Panc1 (cell line): ENCODE measurements around the gene PCED1B. TPM values are rescaled to one million over a fixed set of nuclear protein-coding genes. Genes with fewer than 3 reads are reported as not detected.

ENCODE experiments used
- ATAC-seq: fragments of 200-7000 bp; cut with Tn5 transposase; 2 replicates; pipeline ENCODE4 v1.9.1; 2020; ENCODE audit warnings: mild to moderate bottlenecking, moderate library complexity
- BruUV-seq: library from RNA; stranded (reverse); fragments of 400-500 nt; replicated peaks from 2 replicates; lab custom pipeline; 2021; lab: Mats Ljungman, UMichigan
- CTCF ChIA-PET: fragments of 300-600 bp; sonication (Branson Sonifier 250); formaldehyde crosslinking; loops from one replicate; lab custom pipeline; 2022; ENCODE audit warnings: antibody characterized with exemption; lab: Charles Lee
- POLR2A ChIA-PET: fragments of 300-600 bp; sonication (Branson Sonifier 250); formaldehyde crosslinking; loops from one replicate; lab custom pipeline; 2022; ENCODE audit warnings: antibody characterized with exemption; lab: Charles Lee
- DNase-seq: peaks from one replicate; pipeline ENCODE4 v3.0.0-alpha.2; 2010; ENCODE audit warnings: low read depth, low spot score
- H3K27ac ChIP-seq: 2 replicates; pipeline ENCODE4 v1.5.1; 2011; ENCODE audit warnings: mild to moderate bottlenecking, low read length, inconsistent platforms
- H3K27me3 ChIP-seq: fragments of 200-500 bp; sonication (Bioruptor generic); 2 replicates; pipeline ENCODE4 v1.6.0; 2014; ENCODE audit warnings: low read length, inconsistent platforms; ENCODE audit not compliant: control insufficient read depth, insufficient read depth
- H3K36me3 ChIP-seq: fragments of 200-500 bp; sonication (Bioruptor generic); 2 replicates; pipeline ENCODE4 v1.5.1; 2014; ENCODE audit warnings: inconsistent platforms, mild to moderate bottlenecking, low read length, moderate library complexity; ENCODE audit not compliant: control insufficient read depth, insufficient read depth
- H3K4me1 ChIP-seq: 2 replicates; pipeline ENCODE4 v1.5.1; 2011; ENCODE audit warnings: inconsistent platforms, mild to moderate bottlenecking, low read length, moderate library complexity; ENCODE audit not compliant: control insufficient read depth, insufficient read depth
- H3K4me3 ChIP-seq, 2 experiments: 2 replicates each; pipeline ENCODE4 v1.5.1; 2011 to 2012; ENCODE audit warnings: low read depth in 2 of 2, low read length in 2 of 2, mild to moderate bottlenecking in 2 of 2, inconsistent platforms in 1 of 2, moderate library complexity in 1 of 2
- H3K9me3 ChIP-seq: fragments of 200-500 bp; sonication (Bioruptor generic); 2 replicates; pipeline ENCODE4 v1.5.1; 2014; ENCODE audit warnings: low read depth, mild to moderate bottlenecking, inconsistent platforms, low read length, moderate library complexity; ENCODE audit not compliant: control insufficient read depth, insufficient read depth
- POLR2AphosphoS5 ChIP-seq: IDR thresholded peaks from 2 replicates; pipeline ENCODE4 v1.6.1; 2012; ENCODE audit warnings: mild to moderate bottlenecking, low read depth, low read length, moderate library complexity
- SIN3A ChIP-seq: IDR thresholded peaks from 2 replicates; pipeline ENCODE4 v1.6.1; 2012; ENCODE audit warnings: low read depth, mild to moderate bottlenecking, low read length, moderate library complexity, borderline replicate concordance; ENCODE audit not compliant: insufficient read depth
- TCF7L2 ChIP-seq: IDR thresholded peaks from 2 replicates; pipeline ENCODE4 v1.6.1; 2011; ENCODE audit warnings: mild to moderate bottlenecking, low read depth, low read length, inconsistent platforms
- in situ Hi-C: cut with HindIII; loops from 2 replicates; pipeline ENCODE4 v1.10.0; 2016; ENCODE audit warnings: low sequenced_read_pairs, low pct_unique_long_range_greater_than_20kb
- intact Hi-C: fragments of 100-400 bp; cut with micrococcal nuclease; formaldehyde crosslinking; loops from one replicate; pipeline ENCODE4 v1.10.0; 2022; ENCODE audit not compliant: unreplicated experiment
- total RNA-seq: library from RNA; stranded (reverse); gene quantifications from one replicate; pipeline ENCODE4 v1.2.1, GENCODE V29; 2021; ENCODE audit not compliant: unreplicated experiment
- TF ChIP-seq, protein P1 (sequence below), 2 experiments: IDR thresholded peaks; 2 replicates each; pipeline ENCODE4 v1.6.1; 2011 to 2012; ENCODE audit warnings: low read depth in 2 of 2, control low read depth in 1 of 2, low read length in 1 of 2, mild to moderate bottlenecking in 1 of 2, moderate library complexity in 1 of 2; ENCODE audit not compliant: insufficient read depth in 1 of 2
- TF ChIP-seq, protein P2 (sequence below): fragments of 450-650 bp; IDR thresholded peaks from 2 replicates; pipeline ENCODE4 v1.5.1; 2017; ENCODE audit warnings: mild to moderate bottlenecking

The PCED1B gene
- total RNA-seq, 1 experiment from 2014 or later = 0.82 TPM

GRCh38 chr12:47121146-47121545, 41.7 kb downstream of the PCED1B start:
- CTCF ChIA-PET = no interaction called here
- intact Hi-C loops = no loop called here
- DNase-seq (no peak), ATAC-seq (no peak)
- BruUV-seq = no TSS peak
- no peak for TF ChIP-seq POLR2AphosphoS5
- no peak for TF ChIP-seq TCF7L2
- TF ChIP-seq, protein P1, sequence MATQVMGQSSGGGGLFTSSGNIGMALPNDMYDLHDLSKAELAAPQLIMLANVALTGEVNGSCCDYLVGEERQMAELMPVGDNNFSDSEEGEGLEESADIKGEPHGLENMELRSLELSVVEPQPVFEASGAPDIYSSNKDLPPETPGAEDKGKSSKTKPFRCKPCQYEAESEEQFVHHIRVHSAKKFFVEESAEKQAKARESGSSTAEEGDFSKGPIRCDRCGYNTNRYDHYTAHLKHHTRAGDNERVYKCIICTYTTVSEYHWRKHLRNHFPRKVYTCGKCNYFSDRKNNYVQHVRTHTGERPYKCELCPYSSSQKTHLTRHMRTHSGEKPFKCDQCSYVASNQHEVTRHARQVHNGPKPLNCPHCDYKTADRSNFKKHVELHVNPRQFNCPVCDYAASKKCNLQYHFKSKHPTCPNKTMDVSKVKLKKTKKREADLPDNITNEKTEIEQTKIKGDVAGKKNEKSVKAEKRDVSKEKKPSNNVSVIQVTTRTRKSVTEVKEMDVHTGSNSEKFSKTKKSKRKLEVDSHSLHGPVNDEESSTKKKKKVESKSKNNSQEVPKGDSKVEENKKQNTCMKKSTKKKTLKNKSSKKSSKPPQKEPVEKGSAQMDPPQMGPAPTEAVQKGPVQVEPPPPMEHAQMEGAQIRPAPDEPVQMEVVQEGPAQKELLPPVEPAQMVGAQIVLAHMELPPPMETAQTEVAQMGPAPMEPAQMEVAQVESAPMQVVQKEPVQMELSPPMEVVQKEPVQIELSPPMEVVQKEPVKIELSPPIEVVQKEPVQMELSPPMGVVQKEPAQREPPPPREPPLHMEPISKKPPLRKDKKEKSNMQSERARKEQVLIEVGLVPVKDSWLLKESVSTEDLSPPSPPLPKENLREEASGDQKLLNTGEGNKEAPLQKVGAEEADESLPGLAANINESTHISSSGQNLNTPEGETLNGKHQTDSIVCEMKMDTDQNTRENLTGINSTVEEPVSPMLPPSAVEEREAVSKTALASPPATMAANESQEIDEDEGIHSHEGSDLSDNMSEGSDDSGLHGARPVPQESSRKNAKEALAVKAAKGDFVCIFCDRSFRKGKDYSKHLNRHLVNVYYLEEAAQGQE (IDR thresholded peaks at IDR 0.05; ENCODE audit: insufficient read depth in 1 of 2, low read depth in 2 of 2, low read length in 1 of 2) = no peak
- TF ChIP-seq, protein P2, sequence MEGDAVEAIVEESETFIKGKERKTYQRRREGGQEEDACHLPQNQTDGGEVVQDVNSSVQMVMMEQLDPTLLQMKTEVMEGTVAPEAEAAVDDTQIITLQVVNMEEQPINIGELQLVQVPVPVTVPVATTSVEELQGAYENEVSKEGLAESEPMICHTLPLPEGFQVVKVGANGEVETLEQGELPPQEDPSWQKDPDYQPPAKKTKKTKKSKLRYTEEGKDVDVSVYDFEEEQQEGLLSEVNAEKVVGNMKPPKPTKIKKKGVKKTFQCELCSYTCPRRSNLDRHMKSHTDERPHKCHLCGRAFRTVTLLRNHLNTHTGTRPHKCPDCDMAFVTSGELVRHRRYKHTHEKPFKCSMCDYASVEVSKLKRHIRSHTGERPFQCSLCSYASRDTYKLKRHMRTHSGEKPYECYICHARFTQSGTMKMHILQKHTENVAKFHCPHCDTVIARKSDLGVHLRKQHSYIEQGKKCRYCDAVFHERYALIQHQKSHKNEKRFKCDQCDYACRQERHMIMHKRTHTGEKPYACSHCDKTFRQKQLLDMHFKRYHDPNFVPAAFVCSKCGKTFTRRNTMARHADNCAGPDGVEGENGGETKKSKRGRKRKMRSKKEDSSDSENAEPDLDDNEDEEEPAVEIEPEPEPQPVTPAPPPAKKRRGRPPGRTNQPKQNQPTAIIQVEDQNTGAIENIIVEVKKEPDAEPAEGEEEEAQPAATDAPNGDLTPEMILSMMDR = no peak
- TF ChIP-seq SIN3A = no peak
- POLR2A ChIA-PET = no interaction called here
- in situ Hi-C loops = no loop called here
- H3K9me3 ChIP-seq = no peaks in the 10 kb centered on the region
- H3K27ac ChIP-seq = no peak overlapping the region
- no peaks in the 10 kb centered on the region for H3K36me3 ChIP-seq
- H3K27me3 ChIP-seq = no peaks in the 10 kb centered on the region
- H3K4me1 ChIP-seq = no peaks in the 10 kb centered on the region
- no peak overlapping the region for H3K4me3 ChIP-seq

GRCh38 chr12:47122602-47123001, 43.2 kb downstream of the PCED1B start:
- ChIA-PET POLR2A (no interaction called here), CTCF (no interaction called here)
- BruUV-seq = no TSS peak
- intact Hi-C loops (no loop called here), in situ Hi-C loops (no loop called here)
- H3K36me3 ChIP-seq = no peaks in the 10 kb centered on the region
- H3K27ac ChIP-seq = no peak overlapping the region
- H3K4me3 ChIP-seq = no peak overlapping the region
- DNase-seq (no peak), ATAC-seq (no peak)
- TF ChIP-seq TCF7L2 (no peak), POLR2AphosphoS5 (no peak), SIN3A (no peak)
- TF ChIP-seq, protein P1 (IDR thresholded peaks at IDR 0.05; ENCODE audit: insufficient read depth in 1 of 2, low read depth in 2 of 2, low read length in 1 of 2) = no peak
- TF ChIP-seq, protein P2 = no peak
- H3K9me3 ChIP-seq = no peaks in the 10 kb centered on the region
- no peaks in the 10 kb centered on the region for H3K27me3 ChIP-seq
- no peaks in the 10 kb centered on the region for H3K4me1 ChIP-seq
